ENCODE results near the gene GSTA2. TPM values are rescaled to one million over a fixed set of nuclear protein-coding genes. Genes with fewer than 3 reads are reported as not detected.

The GSTA2 gene
- total and polyA plus RNA-seq, 2 experiments from 2014 or later: 383 to 441 TPM

- Histone ChIP-seq H3K79me2 (no peaks in the 10 kb centered on the region), H3K9me3 (ENCODE audit: low read depth) (no peaks in the 10 kb centered on the region), H3K27me3 (no peaks in the 10 kb centered on the region), H3K9me2 (replicated peaks; ENCODE audit: insufficient read depth) (no peaks in the 10 kb centered on the region), H2AFZ (no peak overlapping the region), H3K36me3 (replicated peaks; ENCODE audit: insufficient read depth, low read depth) (no peaks in the 10 kb centered on the region), H4K20me1 (ENCODE audit: insufficient read depth, poor library complexity, severe bottlenecking) (no peaks in the 10 kb centered on the region), H3K4me3 (no peak overlapping the region), H3K4me2 (no peak overlapping the region), H3K4me1 (ENCODE audit: insufficient read depth) (peaks cover 7% of the 10 kb centered on the region), H3K27ac (peak overlapping the region; percentile 66)
- no peak for TF ChIP-seq EZH2 (IDR thresholded peaks at IDR 0.05; ENCODE audit: borderline replicate concordance)
- TF ChIP-seq, protein P1, sequence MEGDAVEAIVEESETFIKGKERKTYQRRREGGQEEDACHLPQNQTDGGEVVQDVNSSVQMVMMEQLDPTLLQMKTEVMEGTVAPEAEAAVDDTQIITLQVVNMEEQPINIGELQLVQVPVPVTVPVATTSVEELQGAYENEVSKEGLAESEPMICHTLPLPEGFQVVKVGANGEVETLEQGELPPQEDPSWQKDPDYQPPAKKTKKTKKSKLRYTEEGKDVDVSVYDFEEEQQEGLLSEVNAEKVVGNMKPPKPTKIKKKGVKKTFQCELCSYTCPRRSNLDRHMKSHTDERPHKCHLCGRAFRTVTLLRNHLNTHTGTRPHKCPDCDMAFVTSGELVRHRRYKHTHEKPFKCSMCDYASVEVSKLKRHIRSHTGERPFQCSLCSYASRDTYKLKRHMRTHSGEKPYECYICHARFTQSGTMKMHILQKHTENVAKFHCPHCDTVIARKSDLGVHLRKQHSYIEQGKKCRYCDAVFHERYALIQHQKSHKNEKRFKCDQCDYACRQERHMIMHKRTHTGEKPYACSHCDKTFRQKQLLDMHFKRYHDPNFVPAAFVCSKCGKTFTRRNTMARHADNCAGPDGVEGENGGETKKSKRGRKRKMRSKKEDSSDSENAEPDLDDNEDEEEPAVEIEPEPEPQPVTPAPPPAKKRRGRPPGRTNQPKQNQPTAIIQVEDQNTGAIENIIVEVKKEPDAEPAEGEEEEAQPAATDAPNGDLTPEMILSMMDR (IDR thresholded peaks at IDR 0.05; ENCODE audit: poor library complexity): no peak
- no peak for TF ChIP-seq EZH2phosphoT487 (IDR thresholded peaks at IDR 0.05; ENCODE audit: low read depth, severe bottlenecking, unreplicated experiment)
- no peak for DNase-seq (ENCODE audit: low spot score)
- WGBS (ENCODE audit: low lambda C conversion rate, missing lambda C conversion rate): 56% methylated on average over 1 of the region's 1 CpG
These were observed 17.5 kb downstream of the GSTA2 start for GRCh38 chr6:52745764-52746201.

DNA sequence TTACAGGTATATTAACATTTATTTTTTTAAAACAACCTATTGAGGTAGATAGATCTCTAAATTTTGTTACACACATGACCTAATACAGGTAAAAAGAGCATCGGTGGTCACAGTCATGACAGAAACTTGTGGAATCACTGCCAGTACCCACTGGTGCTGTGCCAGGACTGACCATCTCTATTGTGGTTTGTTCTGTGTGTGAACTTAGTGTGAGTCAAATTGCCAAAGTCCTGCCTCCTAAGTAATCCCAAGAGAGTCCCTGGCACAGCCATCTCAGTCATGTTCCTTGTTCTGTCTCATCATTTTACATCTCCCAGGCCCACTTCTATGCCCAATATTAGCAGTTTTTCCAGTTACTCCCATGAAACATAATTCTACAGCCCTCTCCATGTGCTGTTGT is 21.4 kb downstream of the GSTA2 start:
- no peaks in the 10 kb centered on the region for H3K79me2 ChIP-seq
- no peaks in the 10 kb centered on the region for H4K20me1 ChIP-seq (ENCODE audit: insufficient read depth, poor library complexity, severe bottlenecking)
- no peak overlapping the region for H3K4me2 ChIP-seq
- no peak overlapping the region for H2AFZ ChIP-seq
- H3K9me2 ChIP-seq (replicated peaks; ENCODE audit: insufficient read depth): no peaks in the 10 kb centered on the region
- no peaks in the 10 kb centered on the region for H3K9me3 ChIP-seq (ENCODE audit: low read depth)
- TF ChIP-seq, protein P1 (IDR thresholded peaks at IDR 0.05; ENCODE audit: poor library complexity): no peak
- no peaks in the 10 kb centered on the region for H3K36me3 ChIP-seq (replicated peaks; ENCODE audit: insufficient read depth, low read depth)
- H3K27me3 ChIP-seq: no peaks in the 10 kb centered on the region
- peaks cover 15% of the 10 kb centered on the region for H3K4me1 ChIP-seq (ENCODE audit: insufficient read depth)
- WGBS (ENCODE audit: low lambda C conversion rate, missing lambda C conversion rate): 89% methylated on average over 1 of the region's 1 CpG
- H3K27ac ChIP-seq: no peak overlapping the region
- DNase-seq (ENCODE audit: low spot score): no peak
- H3K4me3 ChIP-seq: no peak overlapping the region

GRCh38 chr6:52739627-52740026 is 23.6 kb downstream of the GSTA2 start:
- no peak overlapping the region for H2AFZ ChIP-seq
- H3K27ac ChIP-seq: no peak overlapping the region
- no peaks in the 10 kb centered on the region for H3K27me3 ChIP-seq
- H3K9me3 ChIP-seq (ENCODE audit: low read depth): no peaks in the 10 kb centered on the region
- H3K9me2 ChIP-seq (replicated peaks; ENCODE audit: insufficient read depth): no peaks in the 10 kb centered on the region
- no peaks in the 10 kb centered on the region for H3K36me3 ChIP-seq (replicated peaks; ENCODE audit: insufficient read depth, low read depth)
- H3K4me1 ChIP-seq (ENCODE audit: insufficient read depth): peaks cover 9% of the 10 kb centered on the region
- H3K79me2 ChIP-seq: no peaks in the 10 kb centered on the region
- DNase-seq (ENCODE audit: low spot score): no peak
- H4K20me1 ChIP-seq (ENCODE audit: insufficient read depth, poor library complexity, severe bottlenecking): no peaks in the 10 kb centered on the region
- WGBS (ENCODE audit: low lambda C conversion rate, missing lambda C conversion rate): 85% methylated on average over 3 of the region's 3 CpGs
- TF ChIP-seq EZH2phosphoT487 (IDR thresholded peaks at IDR 0.05; ENCODE audit: low read depth, severe bottlenecking, unreplicated experiment) (no peak), EZH2 (IDR thresholded peaks at IDR 0.05; ENCODE audit: borderline replicate concordance) (no peak)
- TF ChIP-seq, protein P1 (IDR thresholded peaks at IDR 0.05; ENCODE audit: poor library complexity): no peak
- H3K4me3 ChIP-seq: no peak overlapping the region
- no peak overlapping the region for H3K4me2 ChIP-seq

- H3K27ac ChIP-seq: no peak overlapping the region
- no peak overlapping the region for H3K4me2 ChIP-seq
- H3K9me2 ChIP-seq (replicated peaks; ENCODE audit: insufficient read depth): no peaks in the 10 kb centered on the region
- peaks cover 9% of the 10 kb centered on the region for H3K4me1 ChIP-seq (ENCODE audit: insufficient read depth)
- H3K79me2 ChIP-seq: no peaks in the 10 kb centered on the region
- no peaks in the 10 kb centered on the region for H3K36me3 ChIP-seq (replicated peaks; ENCODE audit: insufficient read depth, low read depth)
- TF ChIP-seq EZH2 (IDR thresholded peaks at IDR 0.05; ENCODE audit: borderline replicate concordance): no peak
- TF ChIP-seq, protein P1 (IDR thresholded peaks at IDR 0.05; ENCODE audit: poor library complexity): no peak
- no peak for TF ChIP-seq EZH2phosphoT487 (IDR thresholded peaks at IDR 0.05; ENCODE audit: low read depth, severe bottlenecking, unreplicated experiment)
- no peaks in the 10 kb centered on the region for H4K20me1 ChIP-seq (ENCODE audit: insufficient read depth, poor library complexity, severe bottlenecking)
- DNase-seq (ENCODE audit: low spot score): no peak
- H3K9me3 ChIP-seq (ENCODE audit: low read depth): no peaks in the 10 kb centered on the region
- H3K27me3 ChIP-seq: no peaks in the 10 kb centered on the region
- H3K4me3 ChIP-seq: no peak overlapping the region
- 63% methylated on average over 2 of the region's 2 CpGs for WGBS (ENCODE audit: low lambda C conversion rate, missing lambda C conversion rate)
- no peak overlapping the region for H2AFZ ChIP-seq
These were observed 24.1 kb downstream of the GSTA2 start for GRCh38 chr6:52739134-52739533.

Measured in hepatocyte (in vitro differentiated cells).